ENCODE results near the gene MRGPRE.
"Not testable (repeated sequence)": the region's sequence is repeated elsewhere in the genome, so short reads cannot be mapped to it uniquely, and the experiment has no call there.

- TF ChIP-seq, protein P1, sequence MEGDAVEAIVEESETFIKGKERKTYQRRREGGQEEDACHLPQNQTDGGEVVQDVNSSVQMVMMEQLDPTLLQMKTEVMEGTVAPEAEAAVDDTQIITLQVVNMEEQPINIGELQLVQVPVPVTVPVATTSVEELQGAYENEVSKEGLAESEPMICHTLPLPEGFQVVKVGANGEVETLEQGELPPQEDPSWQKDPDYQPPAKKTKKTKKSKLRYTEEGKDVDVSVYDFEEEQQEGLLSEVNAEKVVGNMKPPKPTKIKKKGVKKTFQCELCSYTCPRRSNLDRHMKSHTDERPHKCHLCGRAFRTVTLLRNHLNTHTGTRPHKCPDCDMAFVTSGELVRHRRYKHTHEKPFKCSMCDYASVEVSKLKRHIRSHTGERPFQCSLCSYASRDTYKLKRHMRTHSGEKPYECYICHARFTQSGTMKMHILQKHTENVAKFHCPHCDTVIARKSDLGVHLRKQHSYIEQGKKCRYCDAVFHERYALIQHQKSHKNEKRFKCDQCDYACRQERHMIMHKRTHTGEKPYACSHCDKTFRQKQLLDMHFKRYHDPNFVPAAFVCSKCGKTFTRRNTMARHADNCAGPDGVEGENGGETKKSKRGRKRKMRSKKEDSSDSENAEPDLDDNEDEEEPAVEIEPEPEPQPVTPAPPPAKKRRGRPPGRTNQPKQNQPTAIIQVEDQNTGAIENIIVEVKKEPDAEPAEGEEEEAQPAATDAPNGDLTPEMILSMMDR (IDR thresholded peaks at IDR 0.05), result not testable (repeated sequence)
- not testable (repeated sequence) for TF ChIP-seq POLR2A, POLR2AphosphoS5 (IDR thresholded peaks at IDR 0.05)
These were observed 29.6 kb upstream of the MRGPRE start for GRCh38 chr11:3261831-3262230.

Data from breast epithelium (tissue), 3 donors.